Mesodermal cell (in vitro differentiated cells): ENCODE measurements around the gene TRAIP.
"Not testable (repeated sequence)": the region's sequence is repeated elsewhere in the genome, so short reads cannot be mapped to it uniquely, and the experiment has no call there.

ENCODE experiments used
- H3K27ac ChIP-seq: 2 replicates; pipeline ENCODE4 v1.7.0; 2013; ENCODE audit warnings: mild to moderate bottlenecking, low read depth, low read length, moderate library complexity; ENCODE audit not compliant: severe bottlenecking
- H3K36me3 ChIP-seq: 2 replicates; pipeline ENCODE4 v1.7.1; 2013; ENCODE audit warnings: mild to moderate bottlenecking, low read length, moderate library complexity; ENCODE audit not compliant: control insufficient read depth, insufficient read depth
- H3K4me1 ChIP-seq: one replicate; pipeline ENCODE4 v1.7.1; 2013; ENCODE audit warnings: mild to moderate bottlenecking, low read length; ENCODE audit not compliant: insufficient read depth, control insufficient read depth, poor library complexity, severe bottlenecking
- H3K4me3 ChIP-seq: 2 replicates; pipeline ENCODE4 v1.7.0; 2013; ENCODE audit warnings: low read length, control low read depth, mild to moderate bottlenecking; ENCODE audit not compliant: insufficient read depth, poor library complexity, severe bottlenecking; ENCODE audit errors: extremely low read depth
- H3K9me3 ChIP-seq: 2 replicates; pipeline ENCODE4 v1.7.1; 2013; ENCODE audit warnings: mild to moderate bottlenecking, low read length, moderate library complexity; ENCODE audit not compliant: control insufficient read depth
- WGBS, 2 experiments: methylation state at CpG; one replicate each; pipeline ENCODE4 v1.1.5; 2013; ENCODE audit warnings: missing lambda C conversion rate in 2 of 2; ENCODE audit not compliant: insufficient coverage in 2 of 2; 5-methylcytosine and 5-hydroxymethylcytosine counted together

TRAIP gene

DNA sequence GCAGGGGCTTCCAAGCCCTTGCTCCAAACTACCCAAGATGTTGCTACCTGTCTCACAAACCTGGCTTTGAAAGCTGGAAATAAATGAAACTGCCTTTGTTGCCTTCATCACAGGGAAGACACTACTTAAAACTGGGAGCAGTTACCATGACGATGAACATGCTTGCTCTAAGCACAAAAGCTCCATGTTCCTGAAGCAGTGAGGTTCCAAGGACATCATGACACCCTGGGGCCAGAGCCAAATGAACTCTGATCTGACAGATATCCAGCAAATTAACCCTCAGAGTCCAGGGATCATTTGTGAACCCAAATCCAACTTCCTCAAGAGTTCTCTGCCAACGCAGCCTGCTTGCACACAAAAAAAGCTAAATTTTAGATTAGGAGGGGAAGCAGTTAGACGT, 10.7 kb downstream of the TRAIP start:
- WGBS, 2 experiments, result 73 to 91% methylated on average over 1 to 2 of the region's 3 CpGs

DNA sequence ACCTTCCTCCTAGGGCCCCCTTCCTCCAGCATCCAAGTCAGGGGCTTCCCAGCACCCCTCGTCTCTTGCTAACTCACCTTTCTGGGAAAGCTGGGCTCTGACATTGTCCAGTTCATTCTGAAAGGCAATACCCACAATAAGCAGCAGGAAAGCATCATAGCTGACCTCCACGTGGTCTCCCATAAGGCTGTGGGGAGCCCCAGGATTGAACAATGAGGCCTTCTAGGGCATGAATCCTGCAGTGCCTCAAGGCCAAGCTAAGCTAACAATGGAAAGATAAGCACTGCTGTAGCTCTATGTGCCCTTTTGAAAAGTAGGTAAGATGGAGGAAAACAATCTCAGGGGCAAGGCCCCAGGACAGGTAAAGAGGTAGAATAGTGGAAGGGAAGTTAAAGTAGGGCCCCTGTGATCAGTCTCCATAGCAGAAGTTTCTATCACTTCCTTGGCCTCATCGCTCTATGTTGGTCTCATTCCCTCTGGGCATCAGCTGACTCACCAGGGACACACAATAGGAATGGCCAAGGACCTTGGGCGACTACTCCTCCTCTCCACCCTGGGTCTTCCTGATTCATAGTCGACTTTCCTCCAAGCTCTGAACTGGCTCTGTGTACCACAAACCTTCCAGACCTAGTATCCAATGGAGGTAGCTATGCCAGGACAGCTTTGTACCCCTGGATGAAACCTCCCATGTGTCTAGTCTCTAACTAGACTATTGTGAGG, 11.7 kb downstream of the TRAIP start:
- no peaks in the 10 kb centered on the region for H3K4me1 ChIP-seq
- WGBS, 2 experiments, result 75 to 91% methylated on average over 3 to 5 of the region's 5 CpGs

More for the DNA sequence above, 10.7 kb downstream of the TRAIP start:
- H3K4me1 ChIP-seq, result no peaks in the 10 kb centered on the region
- H3K36me3 ChIP-seq, result peaks cover 47% of the 10 kb centered on the region
- no peaks in the 10 kb centered on the region for H3K9me3 ChIP-seq
- no peak overlapping the region for H3K27ac ChIP-seq
- H3K4me3 ChIP-seq, result no peak overlapping the region

DNA sequence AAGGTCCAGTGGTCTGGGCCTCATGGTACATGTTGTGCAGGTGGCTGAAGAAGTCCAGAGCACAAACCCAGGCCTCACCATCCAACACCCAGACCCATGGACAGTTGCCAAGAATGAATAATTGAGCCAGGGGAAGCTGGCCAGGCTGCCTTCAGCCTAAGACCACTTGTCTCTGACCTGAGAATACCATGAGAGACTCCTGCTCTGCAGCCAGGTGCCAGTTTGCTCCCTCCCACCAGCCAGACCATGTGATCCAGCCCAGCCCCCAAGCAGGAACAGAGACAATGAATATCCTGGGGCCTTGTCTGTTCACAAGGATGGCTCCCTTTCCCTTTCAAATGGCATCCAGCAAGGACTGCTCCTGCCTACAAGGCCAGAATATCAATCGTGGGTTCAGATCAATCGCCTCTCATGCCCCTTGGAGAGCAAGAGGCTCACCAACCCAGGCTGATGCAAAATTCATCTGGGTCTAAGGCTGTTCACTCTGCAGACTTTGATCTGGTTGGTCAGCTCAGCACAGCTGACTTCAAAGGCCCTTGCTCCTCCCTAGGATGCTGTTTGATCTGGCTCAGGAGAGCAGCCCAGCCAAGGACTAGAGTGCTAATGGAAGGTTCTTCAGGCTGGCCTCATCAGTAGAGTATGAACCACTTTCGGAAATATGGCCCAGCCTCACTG, 13.4 kb downstream of the TRAIP start:
- WGBS, 2 experiments, result 83 to 95% methylated on average over 3 of the region's 3 CpGs
- peaks cover 63% of the 10 kb centered on the region for H3K36me3 ChIP-seq
- H3K4me3 ChIP-seq, result no peak overlapping the region

More for the DNA sequence above, 11.7 kb downstream of the TRAIP start:
- Histone ChIP-seq H3K4me3 (no peak overlapping the region), H3K9me3 (no peaks in the 10 kb centered on the region), H3K36me3 (peaks cover 56% of the 10 kb centered on the region), H3K27ac (no peak overlapping the region)

DNA sequence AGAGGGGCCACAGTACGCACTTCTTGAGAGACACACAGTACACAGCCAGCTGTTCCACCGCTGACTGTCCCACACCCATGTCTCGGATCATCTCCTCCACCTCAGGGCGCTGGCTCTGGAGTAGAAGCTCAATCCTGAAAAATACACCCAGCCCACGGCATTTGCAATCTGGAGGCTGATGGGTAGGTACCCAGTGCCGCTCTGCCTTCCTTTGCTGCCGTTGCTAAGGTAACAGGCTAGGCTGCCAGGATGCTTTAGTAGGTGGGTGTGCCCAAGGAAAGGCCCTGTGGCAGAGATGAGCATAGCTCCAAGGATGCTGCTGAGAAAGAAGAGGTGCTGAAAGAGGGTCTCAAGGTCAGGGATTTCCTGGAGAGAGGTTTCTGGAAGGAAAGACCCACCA, 14.6 kb downstream of the TRAIP start:
- Histone ChIP-seq H3K9me3 (no peaks in the 10 kb centered on the region), H3K36me3 (peaks cover 67% of the 10 kb centered on the region), H3K4me1 (no peaks in the 10 kb centered on the region), H3K4me3 (no peak overlapping the region), H3K27ac (no peak overlapping the region)
- WGBS, 2 experiments, result 94 to 95% methylated on average over 5 of the region's 7 CpGs

More for the DNA sequence above, 13.4 kb downstream of the TRAIP start:
- no peaks in the 10 kb centered on the region for H3K9me3 ChIP-seq
- H3K4me1 ChIP-seq, result no peaks in the 10 kb centered on the region
- no peak overlapping the region for H3K27ac ChIP-seq

DNA sequence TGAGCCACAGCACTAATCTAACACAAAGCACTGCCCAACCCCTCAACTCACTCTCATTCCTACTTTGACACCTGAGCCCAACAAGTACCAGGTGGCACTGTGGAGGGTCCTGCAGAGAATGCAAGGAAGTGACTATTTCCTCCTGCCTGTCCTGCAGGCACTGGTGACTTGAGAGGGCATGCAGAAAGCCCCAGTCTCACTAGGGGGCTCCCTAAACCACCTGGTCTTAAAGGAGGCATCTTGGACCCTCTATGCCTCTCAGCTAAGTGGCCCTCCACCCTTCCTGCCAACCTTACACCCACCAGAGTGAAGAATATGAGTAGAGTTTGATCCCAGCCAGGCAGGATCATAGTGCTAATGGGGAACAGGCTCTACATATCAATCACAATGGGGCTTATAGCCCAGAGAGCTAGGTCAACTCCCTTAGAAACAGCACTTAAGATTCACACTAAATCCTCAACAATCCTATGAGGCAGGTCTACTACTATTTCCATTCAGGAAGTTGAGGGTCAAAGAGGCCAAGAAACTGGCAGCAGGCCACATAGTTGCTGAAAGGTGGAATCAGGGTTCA, 15.2 kb downstream of the TRAIP start:
- Histone ChIP-seq H3K4me1 (no peaks in the 10 kb centered on the region), H3K9me3 (no peaks in the 10 kb centered on the region), H3K27ac (no peak overlapping the region), H3K36me3 (peaks cover 69% of the 10 kb centered on the region), H3K4me3 (no peak overlapping the region)

DNA sequence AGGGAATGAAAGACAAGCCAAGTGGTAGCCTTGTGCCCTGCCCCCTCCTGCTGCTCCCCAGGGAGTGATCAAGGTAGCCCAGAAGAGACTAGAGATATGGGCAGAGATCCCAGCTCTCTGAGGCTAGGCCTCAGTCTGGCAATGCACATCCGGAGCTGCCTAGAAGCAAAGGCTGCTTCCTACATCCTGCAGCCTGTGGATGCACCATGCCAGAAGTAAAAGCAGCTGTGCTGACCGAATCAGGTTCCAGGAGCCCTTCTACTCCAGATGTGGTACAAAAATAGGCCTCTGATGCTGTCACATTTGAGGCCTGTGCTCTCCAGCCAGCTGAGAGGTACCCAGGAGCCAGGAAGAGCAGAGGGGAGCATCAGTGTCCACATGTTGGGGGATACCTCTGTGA, 16.0 kb downstream of the TRAIP start:
- no peak overlapping the region for H3K27ac ChIP-seq
- H3K36me3 ChIP-seq, result peaks cover 65% of the 10 kb centered on the region

DNA sequence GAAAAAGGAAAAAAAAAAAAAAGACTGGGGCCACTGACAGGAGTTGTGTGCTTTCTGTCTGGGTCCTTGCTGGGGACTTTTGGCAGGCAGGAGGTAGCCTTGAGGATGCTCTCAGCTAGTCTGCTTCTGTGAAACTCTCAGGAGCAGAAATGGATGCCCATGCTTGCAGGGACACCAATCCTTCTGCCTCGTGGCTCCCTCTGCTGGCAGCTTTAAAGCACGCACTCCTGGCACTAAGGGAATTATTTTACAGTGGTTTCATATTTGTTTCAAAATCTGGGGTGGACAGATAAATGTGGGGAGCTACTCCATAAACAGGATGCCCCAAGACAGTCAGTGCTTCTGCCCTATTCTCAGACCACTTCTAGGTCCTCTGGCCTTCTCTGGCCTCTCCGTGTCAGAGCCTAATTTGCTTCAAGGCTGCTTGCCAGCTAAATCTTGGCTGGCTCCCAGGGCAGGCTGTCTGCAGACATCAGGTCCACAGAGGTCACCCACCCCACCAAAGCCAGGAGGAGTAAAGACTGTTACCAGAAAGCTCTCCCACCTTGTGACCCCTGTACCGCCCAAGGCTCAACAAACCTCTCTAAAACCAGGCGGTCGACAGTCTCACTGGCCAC, 17.1 kb downstream of the TRAIP start:
- H3K27ac ChIP-seq, result no peak overlapping the region
- no peaks in the 10 kb centered on the region for H3K9me3 ChIP-seq
- H3K4me3 ChIP-seq, result no peak overlapping the region
- H3K4me1 ChIP-seq, result no peaks in the 10 kb centered on the region
- WGBS, 2 experiments, result 27 to 100% methylated on average over 2 to 3 of the region's 6 CpGs
- peaks cover 55% of the 10 kb centered on the region for H3K36me3 ChIP-seq

More for the DNA sequence above, 16.0 kb downstream of the TRAIP start:
- H3K9me3 ChIP-seq, result no peaks in the 10 kb centered on the region
- H3K4me3 ChIP-seq, result no peak overlapping the region
- no peaks in the 10 kb centered on the region for H3K4me1 ChIP-seq
- WGBS, 2 experiments, result 82 to 96% methylated on average over 2 of the region's 2 CpGs

DNA sequence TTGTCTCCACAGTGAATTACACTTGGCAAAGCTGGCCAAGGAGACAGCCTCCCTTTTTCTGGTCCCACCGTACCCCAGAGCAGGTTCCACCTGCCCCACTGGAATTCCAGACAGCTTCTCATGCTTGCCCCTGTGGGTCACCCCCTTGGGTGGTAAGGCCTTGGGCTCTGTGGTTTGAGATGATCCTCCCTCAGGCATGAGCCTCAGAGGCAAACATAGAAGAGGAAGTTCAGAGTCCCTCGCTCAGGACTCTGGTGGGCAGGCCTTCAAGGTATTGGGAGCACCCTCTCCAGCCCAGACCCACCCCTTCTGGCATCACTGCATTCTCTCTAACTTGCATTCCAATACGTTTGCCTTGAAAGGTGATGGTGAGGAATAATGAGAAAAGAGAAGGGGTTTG, 25.0 kb downstream of the TRAIP start:
- Histone ChIP-seq H3K36me3 (peaks cover 45% of the 10 kb centered on the region), H3K9me3 (no peaks in the 10 kb centered on the region), H3K4me3 (no peak overlapping the region), H3K27ac (no peak overlapping the region), H3K4me1 (no peaks in the 10 kb centered on the region)
- 80% methylated on average over 1 of the region's 3 CpGs for WGBS, 2 experiments

DNA sequence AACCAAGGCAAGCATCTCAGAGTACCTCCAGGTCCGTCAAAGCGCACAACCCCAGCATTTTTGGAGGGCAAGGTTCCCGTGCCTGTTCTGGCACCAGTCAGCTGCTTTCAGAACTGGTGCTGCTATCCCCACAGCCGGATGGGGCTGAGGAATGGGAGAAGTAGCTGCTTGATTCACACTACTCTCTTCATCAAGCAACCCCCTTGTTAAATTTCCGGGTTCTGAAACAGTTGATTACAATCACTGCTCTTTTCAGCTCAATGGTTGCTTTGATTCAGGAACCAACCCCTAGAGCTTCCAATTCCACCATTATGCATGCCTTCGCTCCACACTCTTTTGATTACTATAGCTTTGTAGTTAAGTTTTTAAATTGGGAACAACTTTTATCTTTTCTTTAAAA, 30.3 kb downstream of the TRAIP start:
- H3K4me3 ChIP-seq, result no peak overlapping the region
- no peaks in the 10 kb centered on the region for H3K4me1 ChIP-seq
- 81 to 89% methylated on average over 3 to 4 of the region's 6 CpGs for WGBS, 2 experiments
- peaks cover 24% of the 10 kb centered on the region for H3K36me3 ChIP-seq
- H3K9me3 ChIP-seq, result no peaks in the 10 kb centered on the region
- peak overlapping the region; percentile 43 for H3K27ac ChIP-seq

DNA sequence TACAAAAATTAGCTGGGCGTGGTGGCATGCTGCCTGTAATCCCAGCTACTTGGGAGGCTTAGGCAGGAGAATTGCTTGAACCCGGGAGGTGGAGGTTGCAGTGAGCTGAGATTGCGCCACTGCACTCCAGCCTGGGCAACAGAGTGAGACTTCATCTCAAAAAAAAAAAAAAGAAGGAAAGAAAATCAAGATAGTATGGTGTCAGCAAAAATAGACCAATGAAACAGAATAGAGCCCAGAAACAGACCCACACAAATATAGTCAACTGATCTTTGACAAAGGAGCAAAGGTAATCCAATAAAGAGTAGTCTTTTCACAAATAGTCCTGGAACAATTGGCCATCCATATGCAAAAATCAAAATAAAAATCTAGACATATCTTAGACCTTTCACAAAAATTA, 33.2 kb downstream of the TRAIP start:
- 93% methylated on average over 2 of the region's 3 CpGs for WGBS, 2 experiments
- not testable (repeated sequence) for H3K4me3 ChIP-seq, H3K4me1 ChIP-seq, H3K27ac ChIP-seq, H3K9me3 ChIP-seq, H3K36me3 ChIP-seq
